ENCODE measurements around the gene ALG3. TPM values are rescaled to one million over a fixed set of nuclear protein-coding genes. Genes with fewer than 3 reads are reported as not detected.

ALG3 gene
- polyA plus RNA-seq (2013) = 29.6 TPM

DNA sequence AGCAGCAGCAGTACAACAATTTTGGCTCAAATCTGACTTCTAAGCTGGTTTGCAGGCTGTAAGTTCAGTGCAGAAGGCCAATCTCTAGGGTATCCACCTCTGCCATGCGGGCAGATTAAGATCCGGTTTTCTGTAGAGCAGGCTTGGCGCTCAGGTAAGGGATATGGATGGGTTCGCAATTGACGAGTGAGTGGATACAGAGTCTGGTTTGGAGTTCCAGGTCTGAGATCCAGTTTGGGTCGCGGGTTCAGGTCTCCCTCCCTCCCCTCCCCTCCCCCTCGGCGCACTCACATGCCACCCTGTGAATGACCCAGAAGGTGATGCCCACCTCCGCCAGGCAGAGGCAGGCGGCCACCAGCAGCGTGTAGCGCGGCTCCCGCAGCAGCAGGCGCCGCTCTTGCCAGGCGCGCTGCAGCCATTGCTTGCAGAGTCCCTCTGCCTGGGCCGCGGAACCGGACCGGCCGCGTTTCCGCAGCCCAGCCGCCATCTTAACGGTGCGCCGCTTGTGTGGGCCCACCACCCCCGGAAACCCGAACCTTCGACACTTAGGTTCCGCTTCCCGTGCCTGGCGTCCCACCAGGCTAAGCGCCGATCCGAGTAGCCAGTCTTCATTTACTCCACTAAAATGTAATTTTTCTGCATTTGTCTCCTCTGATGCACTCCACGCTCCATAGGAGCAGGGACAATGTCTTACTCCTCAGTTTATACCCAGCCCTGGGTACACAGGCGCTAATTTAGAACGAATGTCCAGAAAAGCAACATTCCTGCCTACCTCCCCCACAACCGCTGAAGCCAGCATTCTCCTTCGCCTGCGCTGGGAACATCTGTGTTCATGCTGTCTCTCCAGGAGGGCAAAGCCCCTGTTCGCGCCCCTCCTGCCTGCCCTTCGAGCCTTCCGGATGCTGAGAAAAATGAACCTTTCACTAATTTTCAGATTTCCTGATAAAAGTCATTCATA is at the start of gene ALG3:
TSS of gene ALG3 (minus strand) at position 509 of the 958 bp plus-strand sequence. CDS start at position 487, 22 bp downstream.
- ChIA-PET POLR2A (no interaction called here), CTCF (interaction anchor here (1.1 to 10.4 kb wide), 4 partner anchors 12 to 104 kb away, joined by 3 to 70 read pairs (median 12); partner anchors contain the start of gene VWA5B2)
- peaks cover 5 to 23% (median 17%) of the 10 kb centered on the region in 4 experiments for H3K4me1 ChIP-seq (ENCODE audit: control extremely low read depth in 1 of 4, control insufficient read depth in 4 of 4, insufficient read depth in 4 of 4, low read length in 3 of 4)
- peak; percentile 91 to 95 (median 94) for DNase-seq
- H3K9me3 ChIP-seq (ENCODE audit: control extremely low read depth in 1 of 5, control insufficient read depth in 4 of 5, insufficient read depth in 2 of 5, low read depth in 1 of 5, low read length in 4 of 5) = no peaks in the 10 kb centered on the region
- no peaks in the 10 kb centered on the region for H3K27me3 ChIP-seq (replicated peaks in 2 of 5; ENCODE audit: control insufficient read depth in 4 of 5, insufficient read depth in 5 of 5, low read length in 4 of 5)
- H3K27ac ChIP-seq (ENCODE audit: insufficient read depth in 1 of 2, low read depth in 1 of 2, low read length in 2 of 2, poor library complexity in 1 of 2, severe bottlenecking in 2 of 2) = peak within 1 kb of the TSS; percentile 56 to 92
- H3K4me3 ChIP-seq (ENCODE audit: control insufficient read depth in 1 of 7, extremely low read depth in 1 of 7, insufficient read depth in 4 of 7, low read depth in 2 of 7, low read length in 6 of 7) = peak within 1 kb of the TSS; percentile 76 to 100 (median 89)
- 0% methylated on average over 40 of the region's 49 CpGs for WGBS (ENCODE audit: insufficient coverage)
- peaks cover 0 to 27% (median 15%) of the 10 kb centered on the region in 4 experiments for H3K36me3 ChIP-seq (ENCODE audit: control insufficient read depth in 4 of 4, insufficient read depth in 4 of 4, low read length in 3 of 4)

DNA sequence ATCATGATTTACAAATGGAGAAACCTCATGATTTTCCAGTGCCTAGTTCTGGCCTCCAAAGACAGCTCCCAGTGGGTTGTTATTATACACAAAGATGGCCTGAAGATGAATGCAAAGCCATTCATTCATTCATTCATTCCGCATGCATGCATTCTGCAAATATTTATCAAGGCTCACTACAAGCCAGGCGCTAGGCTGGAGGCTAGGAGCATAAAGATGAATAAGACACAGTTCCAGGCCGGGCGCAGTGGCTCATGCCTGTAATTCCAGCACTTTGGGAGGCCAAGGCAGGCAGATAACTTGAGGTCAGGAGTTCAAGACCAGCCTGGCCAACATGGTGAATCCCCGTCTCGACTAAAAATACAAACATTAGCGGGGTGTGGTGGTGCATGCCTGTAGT is 47.9 kb upstream of the ALG3 start:
- WGBS (ENCODE audit: insufficient coverage) = 100% methylated on average over 4 of the region's 7 CpGs
- H3K27ac ChIP-seq (ENCODE audit: insufficient read depth in 1 of 2, low read depth in 1 of 2, low read length in 2 of 2, poor library complexity in 1 of 2, severe bottlenecking in 2 of 2) = no peak overlapping the region
- peaks cover 4 to 12% (median 8%) of the 10 kb centered on the region in 4 experiments for H3K36me3 ChIP-seq (ENCODE audit: control insufficient read depth in 4 of 4, insufficient read depth in 4 of 4, low read length in 3 of 4)
- no peak for DNase-seq
- H3K4me3 ChIP-seq (ENCODE audit: control insufficient read depth in 1 of 7, extremely low read depth in 1 of 7, insufficient read depth in 4 of 7, low read depth in 2 of 7, low read length in 6 of 7) = no peak overlapping the region
- H3K27me3 ChIP-seq (replicated peaks in 2 of 5; ENCODE audit: control insufficient read depth in 4 of 5, insufficient read depth in 5 of 5, low read length in 4 of 5) = peaks cover 0 to 7% (median 0%) of the 10 kb centered on the region in 5 experiments
- no peaks in the 10 kb centered on the region for H3K9me3 ChIP-seq (ENCODE audit: control extremely low read depth in 1 of 5, control insufficient read depth in 4 of 5, insufficient read depth in 2 of 5, low read depth in 1 of 5, low read length in 4 of 5)
- H3K4me1 ChIP-seq (ENCODE audit: control extremely low read depth in 1 of 4, control insufficient read depth in 4 of 4, insufficient read depth in 4 of 4, low read length in 3 of 4) = peaks cover 6 to 14% (median 13%) of the 10 kb centered on the region in 4 experiments
- POLR2A ChIA-PET = no interaction called here
- CTCF ChIA-PET = interaction anchor here (1.6 kb wide), 1 partner anchor 10 kb away, joined by 6 read pairs; no protein-coding TSS in a partner anchor

DNA sequence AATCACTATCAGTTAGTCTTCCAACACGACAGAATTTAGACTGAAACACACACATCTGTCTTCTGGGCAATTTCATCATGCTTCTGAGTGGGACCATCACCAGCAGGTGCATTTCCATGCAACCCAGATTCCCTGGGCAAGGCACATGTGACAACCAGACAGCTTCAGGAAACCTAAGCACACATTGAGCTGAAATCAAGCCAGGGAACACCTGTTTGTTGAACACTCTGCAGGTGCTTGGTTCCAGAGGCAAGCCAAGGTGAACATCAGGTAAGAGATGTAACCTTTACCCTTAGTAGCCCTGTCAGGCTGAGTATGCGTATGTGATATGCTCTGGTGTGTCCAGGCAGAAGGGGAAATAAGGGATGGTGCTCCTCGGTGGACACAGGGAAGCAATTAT is 47.0 kb upstream of the ALG3 start:
- no peak overlapping the region for H3K27ac ChIP-seq (ENCODE audit: insufficient read depth in 1 of 2, low read depth in 1 of 2, low read length in 2 of 2, poor library complexity in 1 of 2, severe bottlenecking in 2 of 2)

DNA sequence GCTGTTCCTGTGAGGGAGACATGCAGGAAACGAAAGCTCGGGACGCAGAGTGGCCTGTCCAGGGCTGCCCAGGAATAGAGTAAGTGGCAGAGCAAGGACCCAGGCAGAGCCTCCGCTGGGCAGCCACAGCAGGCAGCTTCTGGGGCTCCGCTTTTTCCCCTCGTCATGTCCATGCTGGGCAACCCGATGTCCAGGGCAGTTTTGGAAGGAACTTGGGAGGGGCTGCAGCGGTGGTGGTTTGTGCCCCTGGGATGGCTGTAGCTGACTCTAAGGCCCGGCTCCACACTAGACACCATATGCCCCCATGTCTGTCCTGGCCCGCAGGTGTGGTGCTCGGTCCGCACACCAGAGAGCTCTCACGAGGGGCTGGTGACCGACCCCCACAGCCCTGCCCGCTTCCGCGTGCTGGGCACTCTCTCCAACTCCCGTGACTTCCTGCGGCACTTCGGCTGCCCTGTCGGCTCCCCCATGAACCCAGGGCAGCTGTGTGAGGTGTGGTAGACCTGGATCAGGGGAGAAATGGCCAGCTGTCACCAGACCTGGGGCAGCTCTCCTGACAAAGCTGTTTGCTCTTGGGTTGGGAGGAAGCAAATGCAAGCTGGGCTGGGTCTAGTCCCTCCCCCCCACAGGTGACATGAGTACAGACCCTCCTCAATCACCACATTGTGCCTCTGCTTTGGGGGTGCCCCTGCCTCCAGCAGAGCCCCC is 43.1 kb upstream of the ALG3 start:
- DNase-seq = no peak
- H3K4me3 ChIP-seq (ENCODE audit: control insufficient read depth in 1 of 7, extremely low read depth in 1 of 7, insufficient read depth in 4 of 7, low read depth in 2 of 7, low read length in 6 of 7) = no peak overlapping the region
- WGBS (ENCODE audit: insufficient coverage) = 89% methylated on average over 19 of the region's 21 CpGs
- ChIA-PET POLR2A (no interaction called here), CTCF (interaction anchor here (0.7 to 2.3 kb wide), 7 partner anchors 21 to 396 kb away, joined by 3 to 7 read pairs (median 5); partner anchors contain the start of gene EEF1AKMT4)
- H3K27me3 ChIP-seq (replicated peaks in 2 of 5; ENCODE audit: control insufficient read depth in 4 of 5, insufficient read depth in 5 of 5, low read length in 4 of 5) = peaks cover 0 to 8% (median 2%) of the 10 kb centered on the region in 5 experiments
- peaks cover 0 to 4% (median 0%) of the 10 kb centered on the region in 4 experiments for H3K4me1 ChIP-seq (ENCODE audit: control extremely low read depth in 1 of 4, control insufficient read depth in 4 of 4, insufficient read depth in 4 of 4, low read length in 3 of 4)
- no peaks in the 10 kb centered on the region for H3K9me3 ChIP-seq (ENCODE audit: control extremely low read depth in 1 of 5, control insufficient read depth in 4 of 5, insufficient read depth in 2 of 5, low read depth in 1 of 5, low read length in 4 of 5)
- H3K36me3 ChIP-seq (ENCODE audit: control insufficient read depth in 4 of 4, insufficient read depth in 4 of 4, low read length in 3 of 4) = no peaks in the 10 kb centered on the region
- H3K27ac ChIP-seq (ENCODE audit: insufficient read depth in 1 of 2, low read depth in 1 of 2, low read length in 2 of 2, poor library complexity in 1 of 2, severe bottlenecking in 2 of 2) = no peak overlapping the region

More for the DNA sequence above, 47.0 kb upstream of the ALG3 start:
- ChIA-PET POLR2A (interaction anchor here (0.6 kb wide), 1 partner anchor 438 kb away, joined by 3 read pairs; no protein-coding TSS in a partner anchor), CTCF (interaction anchor here (0.6 to 1.6 kb wide), 4 partner anchors 9 to 988 kb away, joined by 3 to 6 read pairs (median 4); no protein-coding TSS in a partner anchor)
- H3K27me3 ChIP-seq (replicated peaks in 2 of 5; ENCODE audit: control insufficient read depth in 4 of 5, insufficient read depth in 5 of 5, low read length in 4 of 5) = peaks cover 0 to 7% (median 0%) of the 10 kb centered on the region in 5 experiments
- 85% methylated on average over 3 of the region's 3 CpGs for WGBS (ENCODE audit: insufficient coverage)
- DNase-seq = no peak
- H3K4me3 ChIP-seq (ENCODE audit: control insufficient read depth in 1 of 7, extremely low read depth in 1 of 7, insufficient read depth in 4 of 7, low read depth in 2 of 7, low read length in 6 of 7) = no peak overlapping the region
- no peaks in the 10 kb centered on the region for H3K9me3 ChIP-seq (ENCODE audit: control extremely low read depth in 1 of 5, control insufficient read depth in 4 of 5, insufficient read depth in 2 of 5, low read depth in 1 of 5, low read length in 4 of 5)
- H3K4me1 ChIP-seq (ENCODE audit: control extremely low read depth in 1 of 4, control insufficient read depth in 4 of 4, insufficient read depth in 4 of 4, low read length in 3 of 4) = peaks cover 6 to 14% (median 13%) of the 10 kb centered on the region in 4 experiments
- peaks cover 0 to 6% (median 3%) of the 10 kb centered on the region in 4 experiments for H3K36me3 ChIP-seq (ENCODE audit: control insufficient read depth in 4 of 4, insufficient read depth in 4 of 4, low read length in 3 of 4)

DNA sequence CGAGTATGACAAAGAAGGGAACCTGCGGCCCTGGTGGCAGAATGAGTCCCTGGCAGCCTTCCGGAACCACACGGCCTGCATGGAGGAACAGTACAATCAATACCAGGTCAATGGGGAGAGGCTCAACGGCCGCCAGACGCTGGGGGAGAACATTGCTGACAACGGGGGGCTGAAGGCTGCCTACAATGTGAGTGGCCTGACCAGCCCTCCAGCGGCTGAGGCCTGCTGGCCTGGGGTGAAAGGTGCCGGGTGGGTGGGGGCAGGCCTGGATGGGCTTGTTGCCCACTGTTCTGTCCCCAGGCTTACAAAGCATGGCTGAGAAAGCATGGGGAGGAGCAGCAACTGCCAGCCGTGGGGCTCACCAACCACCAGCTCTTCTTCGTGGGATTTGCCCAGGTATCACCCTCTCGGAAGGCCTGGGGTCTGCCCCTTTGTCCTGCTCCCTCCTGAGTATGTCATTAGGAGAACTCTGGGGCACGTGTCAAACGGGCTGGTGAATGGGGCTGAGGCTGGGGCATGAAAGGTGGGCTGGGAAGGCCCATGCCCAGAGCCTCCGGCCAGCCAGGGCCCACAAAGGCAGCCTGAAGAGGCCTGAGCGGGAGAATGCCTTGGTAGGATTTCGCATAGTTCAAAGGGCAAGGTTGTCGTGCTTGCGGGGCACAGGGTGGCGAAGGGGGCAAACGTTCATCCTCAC is 42.4 kb upstream of the ALG3 start:
- WGBS (ENCODE audit: insufficient coverage) = 94% methylated on average over 22 of the region's 22 CpGs
- DNase-seq = no peak
- Histone ChIP-seq H3K4me3 (ENCODE audit: control insufficient read depth in 1 of 7, extremely low read depth in 1 of 7, insufficient read depth in 4 of 7, low read depth in 2 of 7, low read length in 6 of 7) (no peak overlapping the region), H3K4me1 (ENCODE audit: control extremely low read depth in 1 of 4, control insufficient read depth in 4 of 4, insufficient read depth in 4 of 4, low read length in 3 of 4) (peaks cover 0 to 4% (median 0%) of the 10 kb centered on the region in 4 experiments), H3K36me3 (ENCODE audit: control insufficient read depth in 4 of 4, insufficient read depth in 4 of 4, low read length in 3 of 4) (no peaks in the 10 kb centered on the region), H3K27me3 (replicated peaks in 2 of 5; ENCODE audit: control insufficient read depth in 4 of 5, insufficient read depth in 5 of 5, low read length in 4 of 5) (peaks cover 0 to 8% (median 5%) of the 10 kb centered on the region in 5 experiments), H3K27ac (ENCODE audit: insufficient read depth in 1 of 2, low read depth in 1 of 2, low read length in 2 of 2, poor library complexity in 1 of 2, severe bottlenecking in 2 of 2) (no peak overlapping the region), H3K9me3 (ENCODE audit: control extremely low read depth in 1 of 5, control insufficient read depth in 4 of 5, insufficient read depth in 2 of 5, low read depth in 1 of 5, low read length in 4 of 5) (no peaks in the 10 kb centered on the region)
- ChIA-PET POLR2A (no interaction called here), CTCF (interaction anchor here (1.0 to 2.3 kb wide), 7 partner anchors 12 to 395 kb away, joined by 3 to 7 read pairs (median 5); no protein-coding TSS in a partner anchor)

DNA sequence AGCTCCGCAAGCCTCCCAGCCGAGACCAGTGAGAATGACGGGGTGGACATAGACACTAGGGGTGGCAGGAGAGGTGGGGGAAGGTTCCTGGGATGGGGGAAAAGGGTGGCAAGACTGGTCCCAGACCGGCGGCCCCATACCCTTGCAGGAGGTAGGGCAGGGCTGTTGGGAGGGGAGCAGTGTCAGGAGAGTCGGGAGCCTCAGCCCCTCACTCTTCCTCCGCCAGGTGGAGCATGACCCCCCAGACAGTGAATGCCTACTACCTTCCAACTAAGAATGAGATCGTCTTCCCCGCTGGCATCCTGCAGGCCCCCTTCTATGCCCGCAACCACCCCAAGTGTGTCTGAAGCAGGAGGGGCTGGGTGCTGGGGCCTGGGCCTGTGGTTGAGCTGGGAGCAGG is 41.6 kb upstream of the ALG3 start:
- Histone ChIP-seq H3K36me3 (ENCODE audit: control insufficient read depth in 4 of 4, insufficient read depth in 4 of 4, low read length in 3 of 4) (no peaks in the 10 kb centered on the region), H3K27me3 (replicated peaks in 2 of 5; ENCODE audit: control insufficient read depth in 4 of 5, insufficient read depth in 5 of 5, low read length in 4 of 5) (peaks cover 0 to 8% (median 4%) of the 10 kb centered on the region in 5 experiments), H3K27ac (ENCODE audit: insufficient read depth in 1 of 2, low read depth in 1 of 2, low read length in 2 of 2, poor library complexity in 1 of 2, severe bottlenecking in 2 of 2) (no peak overlapping the region), H3K4me3 (ENCODE audit: control insufficient read depth in 1 of 7, extremely low read depth in 1 of 7, insufficient read depth in 4 of 7, low read depth in 2 of 7, low read length in 6 of 7) (no peak overlapping the region), H3K4me1 (ENCODE audit: control extremely low read depth in 1 of 4, control insufficient read depth in 4 of 4, insufficient read depth in 4 of 4, low read length in 3 of 4) (peaks cover 0 to 4% (median 0%) of the 10 kb centered on the region in 4 experiments), H3K9me3 (ENCODE audit: control extremely low read depth in 1 of 5, control insufficient read depth in 4 of 5, insufficient read depth in 2 of 5, low read depth in 1 of 5, low read length in 4 of 5) (no peaks in the 10 kb centered on the region)
- 100% methylated on average over 7 of the region's 10 CpGs for WGBS (ENCODE audit: insufficient coverage)
- no peak for DNase-seq
- ChIA-PET POLR2A (no interaction called here), CTCF (interaction anchor here (0.8 to 2.3 kb wide), 5 partner anchors 13 to 393 kb away, joined by 3 to 8 read pairs (median 5); no protein-coding TSS in a partner anchor)

All from common myeloid progenitor, CD34-positive (primary cell).